Measurements from ENCODE around the gene SLC5A6. TPM values are rescaled to one million over a fixed set of nuclear protein-coding genes. Genes with fewer than 3 reads are reported as not detected.

SLC5A6 gene
- 31.8 TPM for total RNA-seq

GRCh38 chr2:27211943-27212625 is at the start of gene SLC5A6, which contains the start of gene ATRAID:
SLC5A6 (minus strand) TSS chr2:27212268; CDS start chr2:27207650, 4,618 bp downstream.
ATRAID (plus strand) TSS chr2:27212041; CDS start chr2:27212369, 328 bp downstream.

GRCh38 chr2:27217173-27218121 is 5.4 kb upstream of the SLC5A6 start, which contains the start of gene CAD:
CAD (plus strand) TSS chr2:27217369; CDS start chr2:27217552, 183 bp downstream.

Other genes with a start within 250 kb of the SLC5A6 start
- gene MAPRE3, start 241.6 kb downstream of the SLC5A6 start, total RNA-seq = 7.0 TPM
- 33.5 TPM for gene TMEM214, start 179.3 kb downstream of the SLC5A6 start, total RNA-seq
- gene AGBL5, start 160.6 kb downstream of the SLC5A6 start, total RNA-seq = 31.6 TPM
- 166 TPM for gene OST4, start 140.6 kb downstream of the SLC5A6 start, total RNA-seq
- 164 TPM for gene EMILIN1, start 133.7 kb downstream of the SLC5A6 start, total RNA-seq
- gene KHK, start 125.5 kb downstream of the SLC5A6 start, total RNA-seq = 18.2 TPM
- gene CGREF1, start 93.1 kb downstream of the SLC5A6 start, total RNA-seq = 3.6 TPM
- gene ABHD1, start 88.5 kb downstream of the SLC5A6 start, total RNA-seq = 0.47 TPM
- gene PREB, start 77.6 kb downstream of the SLC5A6 start, total RNA-seq = 27.2 TPM
- not detected for gene PRR30, start 72.9 kb downstream of the SLC5A6 start, total RNA-seq
- 0.35 TPM for gene TCF23, start 63.3 kb downstream of the SLC5A6 start, total RNA-seq
- gene ATRAID, start 227 bp downstream of the SLC5A6 start, total RNA-seq = 146 TPM
- 52.7 TPM for gene CAD, start 5.1 kb upstream of the SLC5A6 start, total RNA-seq
- gene SLC30A3, start 50.8 kb upstream of the SLC5A6 start, total RNA-seq = 2.2 TPM
- 0.12 TPM for gene DNAJC5G, start 63.2 kb upstream of the SLC5A6 start, total RNA-seq
- 10.4 TPM for gene TRIM54, start 70.2 kb upstream of the SLC5A6 start, total RNA-seq
- gene UCN, start 96.2 kb upstream of the SLC5A6 start, total RNA-seq = 2.5 TPM
- gene MPV17, start 110.8 kb upstream of the SLC5A6 start, total RNA-seq = 36.4 TPM
- 47.6 TPM for gene GTF3C2, start 144.5 kb upstream of the SLC5A6 start, total RNA-seq
- gene EIF2B4, start 158.1 kb upstream of the SLC5A6 start, total RNA-seq = 18.6 TPM
- 75.7 TPM for gene SNX17, start 158.3 kb upstream of the SLC5A6 start, total RNA-seq
- gene ZNF513, start 168.5 kb upstream of the SLC5A6 start, total RNA-seq = 14.4 TPM
- gene PPM1G, start 197.3 kb upstream of the SLC5A6 start, total RNA-seq = 52.4 TPM
- 82.8 TPM for gene NRBP1, start 216.4 kb upstream of the SLC5A6 start, total RNA-seq
- gene KRTCAP3, start 230.1 kb upstream of the SLC5A6 start, total RNA-seq = 1.1 TPM

Measured in metanephros (tissue), 1 donor.